CD14-positive monocyte (primary cell): ENCODE data around the gene HNRNPM. TPM values are rescaled to one million over a fixed set of nuclear protein-coding genes. Genes with fewer than 3 reads are reported as not detected.

ENCODE experiments used
- DNase-seq, 3 donors: peaks; one replicate each; pipeline ENCODE4 v3.0.0-alpha.2; 2011 to 2022
- H2AFZ ChIP-seq: 2 replicates; pipeline ENCODE4 v1.6.0; 2012; ENCODE audit warnings: mild to moderate bottlenecking, low read depth, low read length, inconsistent platforms; ENCODE audit not compliant: insufficient read depth, poor library complexity, severe bottlenecking
- H3K27ac ChIP-seq, 2 donors: 1 replicate in 1 of 2; 2 replicates in 1 of 2; pipeline ENCODE4 v1.5.1; 2012 to 2013; ENCODE audit warnings: low read length in 2 of 2, control low read depth in 1 of 2, inconsistent platforms in 1 of 2, low read depth in 1 of 2, mild to moderate bottlenecking in 1 of 2
- H3K27me3 ChIP-seq, 2 donors: one replicate each; pipeline versions ENCODE4 v1.6.0 to v1.6.1; 2011 to 2013; ENCODE audit warnings: low read length in 2 of 2; ENCODE audit not compliant: control insufficient read depth in 2 of 2, insufficient read depth in 2 of 2
- H3K36me3 ChIP-seq, 2 donors: replicated peaks in 1 of 2; 1 replicate in 1 of 2; 2 replicates in 1 of 2; pipeline versions ENCODE4 v1.5.1 to v1.6.1; 2012 to 2013; ENCODE audit warnings: low read length in 2 of 2, control low read depth in 1 of 2, inconsistent platforms in 1 of 2, mild to moderate bottlenecking in 1 of 2; ENCODE audit not compliant: insufficient read depth in 2 of 2, control insufficient read depth in 1 of 2
- H3K4me1 ChIP-seq, 2 donors: 1 replicate in 1 of 2; 2 replicates in 1 of 2; pipeline versions ENCODE4 v1.5.1 to v1.6.1; 2012 to 2013; ENCODE audit warnings: low read length in 2 of 2, control low read depth in 1 of 2, inconsistent platforms in 1 of 2, mild to moderate bottlenecking in 1 of 2, moderate library complexity in 1 of 2; ENCODE audit not compliant: insufficient read depth in 2 of 2, control insufficient read depth in 1 of 2
- H3K4me2 ChIP-seq: replicated peaks from 2 replicates; pipeline ENCODE3; 2012; ENCODE audit warnings: low read length, moderate library complexity, mild to moderate bottlenecking; ENCODE audit not compliant: poor library complexity, severe bottlenecking; ENCODE audit errors: extremely low read depth
- H3K4me3 ChIP-seq, 3 experiments: fragments of 200-600 bp in 1 of 3; sonication (generic) in 1 of 3; replicated peaks in 1 of 3; 1 replicate in 2 of 3; 2 replicates in 1 of 3; pipeline ENCODE4 v1.5.1; 2011 to 2013; ENCODE audit warnings: low read length in 3 of 3, mild to moderate bottlenecking in 3 of 3, control low read depth in 2 of 3, low read depth in 2 of 3, inconsistent platforms in 1 of 3, moderate library complexity in 1 of 3
- H3K79me2 ChIP-seq: 2 replicates; pipeline ENCODE4 v1.6.0; 2012; ENCODE audit warnings: mild to moderate bottlenecking, control low read depth, inconsistent platforms, low read length, moderate library complexity; ENCODE audit not compliant: insufficient read depth
- H3K9ac ChIP-seq: 2 replicates; pipeline ENCODE4 v1.6.0; 2017; ENCODE audit warnings: low read length, mild to moderate bottlenecking; ENCODE audit not compliant: insufficient read depth, poor library complexity, severe bottlenecking
- H3K9me3 ChIP-seq, 2 donors: replicated peaks in 1 of 2; 1 replicate in 1 of 2; 2 replicates in 1 of 2; pipeline versions ENCODE4 v1.5.1 to v1.6.1; 2012 to 2013; ENCODE audit warnings: low read length in 2 of 2, control low read depth in 1 of 2; ENCODE audit not compliant: control insufficient read depth in 1 of 2, insufficient read depth in 1 of 2
- H4K20me1 ChIP-seq: 2 replicates; pipeline ENCODE4 v1.6.0; 2012; ENCODE audit warnings: mild to moderate bottlenecking, low read length, control low read depth, moderate library complexity; ENCODE audit not compliant: insufficient read depth
- H3K27ac Mint-ChIP-seq, 7 donors: one replicate each; pipeline ENCODE4 v1.8.0; 2020; ENCODE audit warnings: mild to moderate bottlenecking in 7 of 7, mixed read lengths in 7 of 7, moderate library complexity in 6 of 7, inconsistent platforms in 2 of 7
- H3K27me3 Mint-ChIP-seq, 3 donors: one replicate each; pipeline ENCODE4 v1.8.0; 2021 to 2022; ENCODE audit warnings: low read depth in 3 of 3, mild to moderate bottlenecking in 3 of 3, mixed read lengths in 3 of 3, moderate library complexity in 3 of 3, inconsistent platforms in 1 of 3
- H3K36me3 Mint-ChIP-seq, 2 donors: one replicate each; pipeline ENCODE4 v1.8.0; 2020; ENCODE audit warnings: mixed read lengths in 2 of 2, inconsistent platforms in 1 of 2, mild to moderate bottlenecking in 1 of 2
- H3K4me1 Mint-ChIP-seq: one replicate; pipeline ENCODE4 v1.8.0; 2020; ENCODE audit warnings: mild to moderate bottlenecking, mixed read lengths
- H3K4me3 Mint-ChIP-seq, 2 donors: one replicate each; pipeline ENCODE4 v1.8.0; 2020; ENCODE audit warnings: mild to moderate bottlenecking in 2 of 2, mixed read lengths in 2 of 2, moderate library complexity in 1 of 2
- H3K9me3 Mint-ChIP-seq, 7 donors: one replicate each; pipeline ENCODE4 v1.8.0; 2020 to 2022; ENCODE audit warnings: mixed read lengths in 7 of 7, mild to moderate bottlenecking in 6 of 7, moderate library complexity in 6 of 7, inconsistent platforms in 2 of 7
- CTCF ChIP-seq: fragments of 200-600 bp; IDR thresholded peaks from one replicate; pipeline ENCODE4 v1.8.0; 2022; ENCODE audit warnings: antibody characterized with exemption, mild to moderate bottlenecking
- WGBS: methylation state at CpG from one replicate; pipeline ENCODE4 v1.1.5; 2013; ENCODE audit warnings: missing lambda C conversion rate; ENCODE audit not compliant: insufficient coverage; 5-methylcytosine and 5-hydroxymethylcytosine counted together
- intact Hi-C, 2 donors: fragments of 100-400 bp; cut with micrococcal nuclease; formaldehyde crosslinking; loops; one replicate each; pipeline versions ENCODE4 v1.15.0 to v1.15.1; 2023
- polyA plus RNA-seq, 3 donors: library from polyadenylated mRNA; depleted of rRNA in 1 of 3; unstranded in 2 of 3; stranded (reverse) in 1 of 3; fragments of 300-500 nt in 2 of 3; fragments of >200 nt in 1 of 3; fragmentation: Illumina TruSeq in 2 of 3; gene quantifications; 1 replicate in 2 of 3; 2 replicates in 1 of 3; pipeline ENCODE4 v1.2.3, GENCODE V29; 2012 to 2021

HNRNPM gene
- polyA plus RNA-seq, 3 donors, result 77.0 to 121 (median 116) TPM

GRCh38 chr19:8506402-8506957, 61.7 kb downstream of the HNRNPM start:
- 36% methylated on average over 15 of the region's 18 CpGs for WGBS
- peaks cover 51 to 60% of the 10 kb centered on the region in 2 donors for H3K4me1 ChIP-seq

GRCh38 chr19:8510589-8511115, 65.9 kb downstream of the HNRNPM start:
- no peaks in the 10 kb centered on the region for H3K9me3 Mint-ChIP-seq
- peaks cover 0 to 32% of the 10 kb centered on the region in 2 donors for H3K36me3 Mint-ChIP-seq
- intact Hi-C loops, result loop anchor here in 1 of 2 donors (10.0 kb wide), 1 partner anchor 96 kb away; the partner anchor contains the start of gene MARCHF2

More at GRCh38 chr19:8506402-8506957, 61.7 kb downstream of the HNRNPM start:
- H3K79me2 ChIP-seq, result peaks cover 32% of the 10 kb centered on the region
- no peak for DNase-seq
- H3K27me3 ChIP-seq, result no peaks in the 10 kb centered on the region
- H3K4me3 ChIP-seq, result peak overlapping the region in 2 of 3 experiments; percentile 52 to 87
- Mint-ChIP-seq H3K4me1 (peaks cover 52% of the 10 kb centered on the region), H3K4me3 (peak overlapping the region; percentile 88 to 91), H3K9me3 (peaks cover 0 to 1% (median 0%) of the 10 kb centered on the region in 7 donors), H3K27ac (peak overlapping the region in 5 of 7 donors; percentile 14 to 69 (median 66)), H3K27me3 (peaks cover 0 to 2% (median 0%) of the 10 kb centered on the region in 3 donors), H3K36me3 (peaks cover 0 to 25% of the 10 kb centered on the region in 2 donors)
- H3K9me3 ChIP-seq, result no peaks in the 10 kb centered on the region
- peaks cover 6% of the 10 kb centered on the region for H4K20me1 ChIP-seq
- peak overlapping the region; percentile 85 for H3K4me2 ChIP-seq
- H3K27ac ChIP-seq, result peak overlapping the region in 1 of 2 donors; percentile 58
- intact Hi-C loops, result loop anchor here (5.0 to 10.0 kb wide), 3 partner anchors 34 to 94 kb away; partner anchors contain the start of genes HNRNPM (in 1 of the 2) and MARCHF2 (in 1 of the 2)
- H2AFZ ChIP-seq, result peak overlapping the region; percentile 88
- peak overlapping the region; percentile 56 for H3K9ac ChIP-seq
- peak; percentile 54 for TF ChIP-seq CTCF
- H3K36me3 ChIP-seq, result peaks cover 5% of the 10 kb centered on the region in 2 donors

More at GRCh38 chr19:8510589-8511115, 65.9 kb downstream of the HNRNPM start:
- no peaks in the 10 kb centered on the region for H4K20me1 ChIP-seq
- Mint-ChIP-seq H3K4me1 (peaks cover 51% of the 10 kb centered on the region), H3K27ac (no peak overlapping the region), H3K27me3 (peaks cover 0 to 4% (median 0%) of the 10 kb centered on the region in 3 donors), H3K4me3 (no peak overlapping the region)
- no peak overlapping the region for H3K27ac ChIP-seq
- no peak overlapping the region for H2AFZ ChIP-seq
- H3K36me3 ChIP-seq, result peaks cover 5% of the 10 kb centered on the region in 2 donors
- no peak for TF ChIP-seq CTCF
- no peak overlapping the region for H3K9ac ChIP-seq
- peaks cover 54 to 58% of the 10 kb centered on the region in 2 donors for H3K4me1 ChIP-seq
- WGBS, result 95% methylated on average over 39 of the region's 52 CpGs
- no peaks in the 10 kb centered on the region for H3K9me3 ChIP-seq
- peaks cover 32% of the 10 kb centered on the region for H3K79me2 ChIP-seq
- no peaks in the 10 kb centered on the region for H3K27me3 ChIP-seq
- no peak for DNase-seq
- H3K4me2 ChIP-seq, result no peak overlapping the region
- no peak overlapping the region for H3K4me3 ChIP-seq
